Measurements from ENCODE around the gene SLAMF7. TPM values are rescaled to one million over a fixed set of nuclear protein-coding genes. Genes with fewer than 3 reads are reported as not detected.

Gene SLAMF7
- total and polyA plus RNA-seq, 10 of the 15 experiments (the other 5 are each of a cell fraction or from before 2014, with no cell fraction given), result 66.6 to 284 (median 108) TPM

GRCh38 chr1:160744199-160744851, 5.3 kb downstream of the SLAMF7 start (continued):
- TF ChIP-seq BCLAF1 (IDR thresholded peaks at IDR 0.05) (no peak), HCFC1 (IDR thresholded peaks at IDR 0.05; ENCODE audit: low read length) (no peak), CBFB (IDR thresholded peaks at IDR 0.05; ENCODE audit: low read depth) (no peak), IRF4 (IDR thresholded peaks at IDR 0.05; ENCODE audit: low read depth, low read length) (no peak), NFXL1 (IDR thresholded peaks at IDR 0.05; ENCODE audit: borderline replicate concordance) (no peak), SMC3 (IDR thresholded peaks at IDR 0.05; ENCODE audit: borderline replicate concordance, low read length) (no peak; the same call in 1 of the 2 replicates), CEBPZ (IDR thresholded peaks at IDR 0.05; ENCODE audit: low read depth, low read length) (0 out of 2 replicates have a peak, but pooled peaks have one; percentile 32), CBX3 (IDR thresholded peaks at IDR 0.05; ENCODE audit: borderline replicate concordance, low read depth) (no peak), ZZZ3 (IDR thresholded peaks at IDR 0.05; ENCODE audit: control insufficient read depth, insufficient read length, low read depth) (no peak), ESRRA (IDR thresholded peaks at IDR 0.05; ENCODE audit: low read length) (no peak), E2F4 (IDR thresholded peaks at IDR 0.05; ENCODE audit: low read depth, low read length) (no peak), IKZF2 (IDR thresholded peaks at IDR 0.05) (peak; percentile 63 to 69; a peak in 3 of 4 replicates), ATF3 (IDR thresholded peaks at IDR 0.05; ENCODE audit: borderline replicate concordance, extremely low read depth, low read depth, low read length) (no peak), ZNF592 (IDR thresholded peaks at IDR 0.05) (no peak), FOXK2 (IDR thresholded peaks at IDR 0.05) (no peak), NR2F1 (conservative IDR thresholded peaks at IDR 0.05) (no peak), ZNF274 (IDR thresholded peaks at IDR 0.05; ENCODE audit: insufficient read depth, insufficient read length) (no peak), CEBPB (IDR thresholded peaks at IDR 0.05; ENCODE audit: borderline replicate concordance in 1 of 2, low read depth in 2 of 2, low read length in 2 of 2) (no peak), NFYA (IDR thresholded peaks at IDR 0.05; ENCODE audit: borderline replicate concordance, low read depth, low read length) (no peak)

Data from GM12878 (cell line).